PC-9 (cell line): Measurements from ENCODE around the gene ABHD3.

Experiments used
- EZH2 ChIP-seq: fragments of 200-600 bp; sonication (generic); IDR thresholded peaks from 2 replicates; pipeline ENCODE4 v1.8.0; 2017; ENCODE audit warnings: antibody characterized with exemption, low read depth
- TF ChIP-seq, protein P1 (sequence below): fragments of 200-600 bp; sonication (generic); conservative IDR thresholded peaks from 2 replicates; pipeline ENCODE4 v1.6.1; 2017; ENCODE audit warnings: mixed run types, antibody characterized with exemption, mild to moderate bottlenecking, moderate library complexity

- TF ChIP-seq EZH2, result no peak
- TF ChIP-seq, protein P1, sequence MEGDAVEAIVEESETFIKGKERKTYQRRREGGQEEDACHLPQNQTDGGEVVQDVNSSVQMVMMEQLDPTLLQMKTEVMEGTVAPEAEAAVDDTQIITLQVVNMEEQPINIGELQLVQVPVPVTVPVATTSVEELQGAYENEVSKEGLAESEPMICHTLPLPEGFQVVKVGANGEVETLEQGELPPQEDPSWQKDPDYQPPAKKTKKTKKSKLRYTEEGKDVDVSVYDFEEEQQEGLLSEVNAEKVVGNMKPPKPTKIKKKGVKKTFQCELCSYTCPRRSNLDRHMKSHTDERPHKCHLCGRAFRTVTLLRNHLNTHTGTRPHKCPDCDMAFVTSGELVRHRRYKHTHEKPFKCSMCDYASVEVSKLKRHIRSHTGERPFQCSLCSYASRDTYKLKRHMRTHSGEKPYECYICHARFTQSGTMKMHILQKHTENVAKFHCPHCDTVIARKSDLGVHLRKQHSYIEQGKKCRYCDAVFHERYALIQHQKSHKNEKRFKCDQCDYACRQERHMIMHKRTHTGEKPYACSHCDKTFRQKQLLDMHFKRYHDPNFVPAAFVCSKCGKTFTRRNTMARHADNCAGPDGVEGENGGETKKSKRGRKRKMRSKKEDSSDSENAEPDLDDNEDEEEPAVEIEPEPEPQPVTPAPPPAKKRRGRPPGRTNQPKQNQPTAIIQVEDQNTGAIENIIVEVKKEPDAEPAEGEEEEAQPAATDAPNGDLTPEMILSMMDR, result no peak
Observed at GRCh38 chr18:21739604-21740537, 35.3 kb upstream of the ABHD3 start.
